GM11168 (cell line): ENCODE data around the gene ZNF827.

ENCODE experiments used
- in situ Hi-C: fragments of 300-500 bp; cut with MboI; formaldehyde crosslinking; loops from one replicate; pipeline ENCODE4 v1.12.0; 2022; ENCODE audit warnings: low sequenced_read_pairs; ENCODE audit not compliant: unreplicated experiment

Gene ZNF827

GRCh38 chr4:145830699-145831098, 107.9 kb downstream of the ZNF827 start:
- in situ Hi-C loops = no loop called here

GRCh38 chr4:145829629-145830395, 108.8 kb downstream of the ZNF827 start:
- in situ Hi-C loops = no loop called here

- in situ Hi-C loops = no loop called here
Measured at GRCh38 chr4:145828802-145829485, 109.7 kb downstream of the ZNF827 start.

GRCh38 chr4:145827885-145828284, 110.7 kb downstream of the ZNF827 start:
- in situ Hi-C loops = no loop called here

- in situ Hi-C loops = no loop called here
Measured at GRCh38 chr4:145825255-145825654, 113.4 kb downstream of the ZNF827 start.

- in situ Hi-C loops = no loop called here
Measured at GRCh38 chr4:145824463-145824862, 114.2 kb downstream of the ZNF827 start.

- in situ Hi-C loops = no loop called here
Measured at GRCh38 chr4:145823743-145824142, 114.9 kb downstream of the ZNF827 start.

- in situ Hi-C loops = no loop called here
Measured at GRCh38 chr4:145822581-145822980, 116.0 kb downstream of the ZNF827 start.

- in situ Hi-C loops = no loop called here
Measured at GRCh38 chr4:145822181-145822580, 116.4 kb downstream of the ZNF827 start.

GRCh38 chr4:145821766-145822165, 116.9 kb downstream of the ZNF827 start:
- in situ Hi-C loops = no loop called here

- in situ Hi-C loops = no loop called here
Measured at GRCh38 chr4:145820407-145820806, 118.2 kb downstream of the ZNF827 start.

GRCh38 chr4:145819853-145820181, 118.8 kb downstream of the ZNF827 start:
- in situ Hi-C loops = no loop called here

GRCh38 chr4:145819101-145819852, 119.3 kb downstream of the ZNF827 start:
- in situ Hi-C loops = no loop called here

GRCh38 chr4:145818011-145818410, 120.6 kb downstream of the ZNF827 start:
- in situ Hi-C loops = no loop called here

- in situ Hi-C loops = no loop called here
Measured at GRCh38 chr4:145816091-145816490, 122.5 kb downstream of the ZNF827 start.

- in situ Hi-C loops = no loop called here
Measured at GRCh38 chr4:145815626-145816025, 123.0 kb downstream of the ZNF827 start.

- in situ Hi-C loops = no loop called here
Measured at GRCh38 chr4:145815027-145815612, 123.5 kb downstream of the ZNF827 start.

GRCh38 chr4:145814246-145814645, 124.4 kb downstream of the ZNF827 start:
- in situ Hi-C loops = no loop called here

- in situ Hi-C loops = no loop called here
Measured at GRCh38 chr4:145812919-145813318, 125.7 kb downstream of the ZNF827 start.

- in situ Hi-C loops = no loop called here
Measured at GRCh38 chr4:145808848-145809512, 129.6 kb downstream of the ZNF827 start.
